Breast epithelium (tissue), 3 donors: ENCODE data around the gene ADAMTSL5.

Experiments
- POLR2A ChIP-seq: fragments of 450-650 bp; IDR thresholded peaks from one replicate; pipeline ENCODE4 v1.6.1; 2016; ENCODE audit warnings: antibody characterized with exemption, mild to moderate bottlenecking, moderate library complexity
- TF ChIP-seq, protein P1 (sequence below), 3 donors: fragments of 450-650 bp; IDR thresholded peaks; one replicate each; pipeline ENCODE4 v1.5.1; 2016 to 2017; ENCODE audit warnings: antibody characterized with exemption in 3 of 3, mild to moderate bottlenecking in 3 of 3, moderate library complexity in 3 of 3

GRCh38 chr19:1513499-1514294, 878 bp upstream of the ADAMTSL5 start:
- TF ChIP-seq, protein P1, sequence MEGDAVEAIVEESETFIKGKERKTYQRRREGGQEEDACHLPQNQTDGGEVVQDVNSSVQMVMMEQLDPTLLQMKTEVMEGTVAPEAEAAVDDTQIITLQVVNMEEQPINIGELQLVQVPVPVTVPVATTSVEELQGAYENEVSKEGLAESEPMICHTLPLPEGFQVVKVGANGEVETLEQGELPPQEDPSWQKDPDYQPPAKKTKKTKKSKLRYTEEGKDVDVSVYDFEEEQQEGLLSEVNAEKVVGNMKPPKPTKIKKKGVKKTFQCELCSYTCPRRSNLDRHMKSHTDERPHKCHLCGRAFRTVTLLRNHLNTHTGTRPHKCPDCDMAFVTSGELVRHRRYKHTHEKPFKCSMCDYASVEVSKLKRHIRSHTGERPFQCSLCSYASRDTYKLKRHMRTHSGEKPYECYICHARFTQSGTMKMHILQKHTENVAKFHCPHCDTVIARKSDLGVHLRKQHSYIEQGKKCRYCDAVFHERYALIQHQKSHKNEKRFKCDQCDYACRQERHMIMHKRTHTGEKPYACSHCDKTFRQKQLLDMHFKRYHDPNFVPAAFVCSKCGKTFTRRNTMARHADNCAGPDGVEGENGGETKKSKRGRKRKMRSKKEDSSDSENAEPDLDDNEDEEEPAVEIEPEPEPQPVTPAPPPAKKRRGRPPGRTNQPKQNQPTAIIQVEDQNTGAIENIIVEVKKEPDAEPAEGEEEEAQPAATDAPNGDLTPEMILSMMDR (IDR thresholded peaks at IDR 0.05): peak in 2 of 3 donors; percentile 33 to 53
- no peak for TF ChIP-seq POLR2A
